Fibroblast of lung (primary cell): ENCODE data around the gene FAM53B. TPM values are rescaled to one million over a fixed set of nuclear protein-coding genes. Genes with fewer than 3 reads are reported as not detected.

Experiments
- DNase-seq, 2 donors: peaks; one replicate each; pipeline versions ENCODE4 v3.0.0 to v3.0.0-alpha.2; 2010; ENCODE audit warnings: low read depth in 2 of 2
- H2AFZ ChIP-seq: 2 replicates; pipeline ENCODE4 v1.5.1; 2012; ENCODE audit warnings: low read length, control low read depth, inconsistent platforms
- H3K27ac ChIP-seq: 2 replicates; pipeline ENCODE4 v1.5.1; 2011; ENCODE audit warnings: low read length, control low read depth; ENCODE audit not compliant: insufficient read depth
- H3K27me3 ChIP-seq: 2 replicates; pipeline ENCODE4 v1.5.1; 2011; ENCODE audit warnings: mild to moderate bottlenecking, low read length; ENCODE audit not compliant: control insufficient read depth, insufficient read depth
- H3K36me3 ChIP-seq: 2 replicates; pipeline ENCODE4 v1.5.1; 2011; ENCODE audit warnings: low read length; ENCODE audit not compliant: control insufficient read depth, insufficient read depth
- H3K4me1 ChIP-seq: 2 replicates; pipeline ENCODE4 v1.5.1; 2011; ENCODE audit warnings: low read length; ENCODE audit not compliant: control insufficient read depth, insufficient read depth; ENCODE audit errors: extremely low read depth
- H3K4me2 ChIP-seq: 2 replicates; pipeline ENCODE4 v1.5.1; 2011; ENCODE audit warnings: low read length, control low read depth; ENCODE audit not compliant: insufficient read depth; ENCODE audit errors: extremely low read depth
- H3K4me3 ChIP-seq, 4 experiments: fragments of 200-600 bp in 1 of 4; sonication (generic) in 1 of 4; replicated peaks in 1 of 4; 2 replicates each; pipeline ENCODE4 v1.5.1; 2011 to 2016; ENCODE audit warnings: low read length in 4 of 4, low read depth in 3 of 4, mild to moderate bottlenecking in 3 of 4, control low read depth in 2 of 4, inconsistent platforms in 1 of 4, mixed read lengths in 1 of 4; ENCODE audit not compliant: insufficient read depth in 1 of 4; ENCODE audit errors: control extremely low read depth in 1 of 4
- H3K79me2 ChIP-seq: 2 replicates; pipeline ENCODE4 v1.5.1; 2012; ENCODE audit warnings: mild to moderate bottlenecking, low read length, inconsistent platforms; ENCODE audit not compliant: control insufficient read depth, insufficient read depth
- H3K9ac ChIP-seq: 2 replicates; pipeline ENCODE4 v1.5.1; 2011; ENCODE audit warnings: mild to moderate bottlenecking, low read length, control low read depth; ENCODE audit not compliant: insufficient read depth
- H3K9me3 ChIP-seq: 2 replicates; pipeline ENCODE4 v1.5.1; 2012; ENCODE audit warnings: low read depth, low read length; ENCODE audit not compliant: control insufficient read depth, insufficient read depth
- H4K20me1 ChIP-seq: 2 replicates; pipeline ENCODE4 v1.5.1; 2011; ENCODE audit warnings: low read length; ENCODE audit not compliant: control insufficient read depth, insufficient read depth; ENCODE audit errors: extremely low read depth
- CTCF ChIP-seq, 2 donors: IDR thresholded peaks in 1 of 2; conservative IDR thresholded peaks in 1 of 2; 1 replicate in 1 of 2; 2 replicates in 1 of 2; pipeline ENCODE4 v1.5.1; 2011 to 2012; ENCODE audit warnings: low read length in 2 of 2, control low read depth in 1 of 2, inconsistent platforms in 1 of 2, low read depth in 1 of 2, mild to moderate bottlenecking in 1 of 2
- EZH2 ChIP-seq: IDR thresholded peaks from 2 replicates; pipeline ENCODE4 v1.5.1; 2012; ENCODE audit warnings: low read length, control low read depth, mild to moderate bottlenecking; ENCODE audit errors: missing control alignments
- polyA plus RNA-seq, 2 donors: library from polyadenylated mRNA; depleted of rRNA in 1 of 2; stranded (reverse) in 1 of 2; unstranded in 1 of 2; fragments of >200 nt; gene quantifications; 2 replicates each; pipeline ENCODE4 v1.2.1, GENCODE V29; 2011 to 2012; ENCODE audit warnings: missing spikeins in 1 of 2
- total RNA-seq: library from RNA; depleted of rRNA; stranded (reverse); fragments of >200 nt; gene quantifications from 2 replicates; pipeline ENCODE4 v1.2.1, GENCODE V29; 2014

Gene FAM53B
- total and polyA plus RNA-seq, 2 donors (not counting 1 experiment from before 2014, with no cell fraction given), result 2.2 to 11.7 TPM

GRCh38 chr10:124656541-124656940, 87.6 kb downstream of the FAM53B start:
- no peak for TF ChIP-seq CTCF (conservative IDR thresholded peaks at IDR 0.05 in 1 of 2, IDR thresholded peaks at IDR 0.05 in 1 of 2; ENCODE audit: low read depth in 1 of 2, low read length in 2 of 2)
- TF ChIP-seq EZH2, result no peak
- DNase-seq, result no peak
- Histone ChIP-seq H3K4me1 (no peaks in the 10 kb centered on the region), H3K36me3 (no peaks in the 10 kb centered on the region), H2AFZ (no peak overlapping the region), H4K20me1 (peaks cover 2% of the 10 kb centered on the region), H3K9me3 (no peaks in the 10 kb centered on the region), H3K79me2 (no peaks in the 10 kb centered on the region), H3K27me3 (no peaks in the 10 kb centered on the region), H3K27ac (no peak overlapping the region), H3K4me3 (no peak overlapping the region), H3K9ac (no peak overlapping the region), H3K4me2 (no peak overlapping the region)

- no peak overlapping the region for H3K9ac ChIP-seq
- H3K9me3 ChIP-seq, result no peaks in the 10 kb centered on the region
- no peaks in the 10 kb centered on the region for H3K4me1 ChIP-seq
- H3K27me3 ChIP-seq, result no peaks in the 10 kb centered on the region
- H3K36me3 ChIP-seq, result no peaks in the 10 kb centered on the region
- no peak overlapping the region for H2AFZ ChIP-seq
- no peak for TF ChIP-seq CTCF (conservative IDR thresholded peaks at IDR 0.05 in 1 of 2, IDR thresholded peaks at IDR 0.05 in 1 of 2; ENCODE audit: low read depth in 1 of 2, low read length in 2 of 2)
- no peak for TF ChIP-seq EZH2
- H3K27ac ChIP-seq, result no peak overlapping the region
- no peak overlapping the region for H3K4me3 ChIP-seq
- no peak for DNase-seq
- H3K79me2 ChIP-seq, result no peaks in the 10 kb centered on the region
- H3K4me2 ChIP-seq, result no peak overlapping the region
- H4K20me1 ChIP-seq, result peaks cover 2% of the 10 kb centered on the region
These were observed 88.1 kb downstream of the FAM53B start for GRCh38 chr10:124656113-124656490.

- Histone ChIP-seq H3K4me3 (no peak overlapping the region), H4K20me1 (peaks cover 2% of the 10 kb centered on the region), H3K36me3 (no peaks in the 10 kb centered on the region), H3K27ac (no peak overlapping the region), H3K9me3 (no peaks in the 10 kb centered on the region), H3K27me3 (no peaks in the 10 kb centered on the region), H3K4me2 (no peak overlapping the region), H2AFZ (no peak overlapping the region), H3K4me1 (no peaks in the 10 kb centered on the region), H3K79me2 (no peaks in the 10 kb centered on the region), H3K9ac (no peak overlapping the region)
- DNase-seq, result no peak
- no peak for TF ChIP-seq EZH2
- no peak for TF ChIP-seq CTCF (conservative IDR thresholded peaks at IDR 0.05 in 1 of 2, IDR thresholded peaks at IDR 0.05 in 1 of 2; ENCODE audit: low read depth in 1 of 2, low read length in 2 of 2)
These were observed 88.7 kb downstream of the FAM53B start for GRCh38 chr10:124655191-124656112.
